ENCODE results near the gene EMX1. TPM values are rescaled to one million over a fixed set of nuclear protein-coding genes. Genes with fewer than 3 reads are reported as not detected.

Gene EMX1
- total and polyA plus RNA-seq, 2 experiments from 2014 or later: not detected

- no peaks in the 10 kb centered on the region for H3K9me3 ChIP-seq (ENCODE audit: low read depth)
- in situ Hi-C loops (cut with MboI): no loop called here
- no peaks in the 10 kb centered on the region for H3K79me2 ChIP-seq (ENCODE audit: insufficient read depth)
- H3K27ac ChIP-seq: no peak overlapping the region
- 0 out of 2 replicates have a peak, but pooled peaks cover 6% of the 10 kb centered on the region for H3F3A ChIP-seq (ENCODE audit: insufficient read depth)
- WGBS, 2 experiments (ENCODE audit: low coverage in 1 of 2, low lambda C conversion rate in 2 of 2, missing lambda C conversion rate in 2 of 2): 97 to 99% methylated on average over 7 of the region's 7 CpGs
- H3K4me2 ChIP-seq (ENCODE audit: unreplicated experiment): no peak overlapping the region
- TF ChIP-seq EZH2phosphoT487 (IDR thresholded peaks at IDR 0.05; ENCODE audit: insufficient read depth, low read depth): no peak
- TF ChIP-seq EZH2 (IDR thresholded peaks at IDR 0.05; ENCODE audit: insufficient read depth, poor library complexity, severe bottlenecking): no peak
- no peaks in the 10 kb centered on the region for H4K20me1 ChIP-seq (ENCODE audit: insufficient read depth)
- H2AFZ ChIP-seq: no peak overlapping the region
- H3K36me3 ChIP-seq (ENCODE audit: low read depth): no peaks in the 10 kb centered on the region; the same call in 1 of the 2 replicates
- H3K27me3 ChIP-seq (replicated peaks; ENCODE audit: insufficient read depth): no peaks in the 10 kb centered on the region
- H3K4me1 ChIP-seq (ENCODE audit: insufficient read depth): no peaks in the 10 kb centered on the region; the same call in 1 of the 2 replicates
- H3K9ac ChIP-seq: no peak overlapping the region
- no peak overlapping the region for H3K4me3 ChIP-seq
- no peaks in the 10 kb centered on the region for H3K9me2 ChIP-seq (ENCODE audit: insufficient read depth)
- DNase-seq: no peak
Measured at GRCh38 chr2:72984172-72984671, 66.9 kb downstream of the EMX1 start.

Other genes starting within 250 kb of the EMX1 start
- gene EXOC6B, start 91.5 kb upstream of the EMX1 start, total RNA-seq (2014; rRNA removed; shearing (Covaris generic)): 18.3 and 20.7 TPM in 2 replicates
- 8.9 and 9.0 TPM in 2 replicates for gene EXOC6B, start 91.5 kb upstream of the EMX1 start, polyA plus RNA-seq (2016; fragmentation: Nextera tagmentation; extraction: Ambion mirVana)
- 21.1 and 39.0 TPM in 2 replicates for gene SPR, start 30.1 kb upstream of the EMX1 start, total RNA-seq (2014; rRNA removed; shearing (Covaris generic))
- 17.1 and 19.6 TPM in 2 replicates for gene SPR, start 30.1 kb upstream of the EMX1 start, polyA plus RNA-seq (2016; fragmentation: Nextera tagmentation; extraction: Ambion mirVana)
- gene SFXN5, start 154.2 kb downstream of the EMX1 start, total RNA-seq (2014; rRNA removed; shearing (Covaris generic)): 16.4 and 17.1 TPM in 2 replicates
- 7.3 and 10.0 TPM in 2 replicates for gene SFXN5, start 154.2 kb downstream of the EMX1 start, polyA plus RNA-seq (2016; fragmentation: Nextera tagmentation; extraction: Ambion mirVana)
- gene RAB11FIP5, start 195.4 kb downstream of the EMX1 start, total RNA-seq (2014; rRNA removed; shearing (Covaris generic)): 71.9 and 76.6 TPM in 2 replicates
- gene RAB11FIP5, start 195.4 kb downstream of the EMX1 start, polyA plus RNA-seq (2016; fragmentation: Nextera tagmentation; extraction: Ambion mirVana): 34.4 and 35.0 TPM in 2 replicates